GM18868 (cell line): ENCODE results near the gene SLC1A4.

Experiments
- ATAC-seq: cut with Tn5 transposase; IDR thresholded peaks from one replicate; pipeline ENCODE4 v1.9.1; 2021; ENCODE audit warnings: mild to moderate bottlenecking, moderate library complexity; ENCODE audit not compliant: unreplicated experiment

SLC1A4 gene

GRCh38 chr2:65070172-65070830 lies 81.1 kb downstream of the SLC1A4 start:
- ATAC-seq: no peak

GRCh38 chr2:65070856-65071255 lies 81.7 kb downstream of the SLC1A4 start:
- no peak for ATAC-seq

GRCh38 chr2:65071499-65072180 lies 82.4 kb downstream of the SLC1A4 start:
- no peak for ATAC-seq

GRCh38 chr2:65072181-65072970 lies 83.2 kb downstream of the SLC1A4 start:
- peak; percentile 85 for ATAC-seq
